Endothelial cell of umbilical vein (primary cell): ENCODE data around the gene TEAD4. TPM values are rescaled to one million over a fixed set of nuclear protein-coding genes. Genes with fewer than 3 reads are reported as not detected.

ENCODE experiments used
- BruUV-seq: library from RNA; stranded (reverse); fragments of 400-500 nt; replicated peaks from 2 replicates; lab custom pipeline; 2021; lab: Mats Ljungman, UMichigan
- CTCF ChIA-PET: fragments of 300-600, 350-600 bp; sonication (Branson Sonifier 250); formaldehyde crosslinking; loops from one replicate; lab custom pipeline; 2021; ENCODE audit warnings: antibody characterized with exemption, inconsistent platforms; lab: Charles Lee
- POLR2A ChIA-PET: fragments of 300-600, 350-600 bp; sonication (Branson Sonifier 250); formaldehyde crosslinking; loops from one replicate; lab custom pipeline; 2021; ENCODE audit warnings: antibody characterized with exemption, inconsistent platforms; lab: Charles Lee
- DNase-seq: peaks from one replicate; pipeline ENCODE4 v3.0.0-alpha.2; 2011; ENCODE audit warnings: low read depth, low spot score
- FAIRE-seq: peaks from 2 replicates; lab custom pipeline; 2011; peaks lifted over from hg19 to GRCh38; lab: Jason Lieb, UNC
- H2AFZ ChIP-seq: 2 replicates; pipeline ENCODE4 v1.6.0; 2012; ENCODE audit warnings: low read depth, low read length, control low read depth, inconsistent platforms
- H3K27ac ChIP-seq: 2 replicates; pipeline ENCODE4 v1.5.1; 2011; ENCODE audit warnings: low read depth, mild to moderate bottlenecking, control low read depth, low read length, moderate library complexity; ENCODE audit not compliant: insufficient read depth
- H3K27me3 ChIP-seq, 2 experiments: 2 replicates each; pipeline versions ENCODE4 v1.6.0 to v1.6.1; 2011; ENCODE audit warnings: low read length in 2 of 2, mixed read lengths in 1 of 2; ENCODE audit not compliant: control insufficient read depth in 2 of 2, insufficient read depth in 2 of 2
- H3K36me3 ChIP-seq, 2 experiments: 2 replicates in 1 of 2; 3 replicates in 1 of 2; pipeline ENCODE4 v1.5.1; 2011; ENCODE audit warnings: low read length in 2 of 2, mild to moderate bottlenecking in 1 of 2, moderate library complexity in 1 of 2; ENCODE audit not compliant: control insufficient read depth in 2 of 2, insufficient read depth in 2 of 2; ENCODE audit errors: extremely low read depth in 1 of 2
- H3K4me1 ChIP-seq: 3 replicates; pipeline ENCODE4 v1.5.1; 2011; ENCODE audit warnings: mild to moderate bottlenecking, low read length; ENCODE audit not compliant: control insufficient read depth, insufficient read depth; ENCODE audit errors: extremely low read depth
- H3K4me2 ChIP-seq: 2 replicates; pipeline ENCODE4 v1.6.1; 2011; ENCODE audit warnings: low read length, control low read depth, mixed read lengths; ENCODE audit not compliant: insufficient read depth
- H3K4me3 ChIP-seq, 3 experiments: fragments of 200-600 bp in 1 of 3; sonication (generic), shearing (Covaris generic) in 1 of 3; replicated peaks in 1 of 3; 2 replicates each; pipeline ENCODE4 v1.5.1; 2011 to 2016; ENCODE audit warnings: control low read depth in 3 of 3, low read length in 3 of 3, mild to moderate bottlenecking in 2 of 3, inconsistent platforms in 1 of 3, low read depth in 1 of 3, moderate library complexity in 1 of 3; ENCODE audit not compliant: insufficient read depth in 1 of 3
- H3K79me2 ChIP-seq: 2 replicates; pipeline ENCODE4 v1.6.0; 2012; ENCODE audit warnings: low read length, inconsistent platforms; ENCODE audit not compliant: control insufficient read depth, insufficient read depth
- H3K9ac ChIP-seq: replicated peaks from 2 replicates; pipeline ENCODE3; 2011; ENCODE audit warnings: low read length, control low read depth; ENCODE audit not compliant: insufficient read depth; ENCODE audit errors: extremely low read depth
- H3K9me1 ChIP-seq: replicated peaks from 3 replicates; pipeline ENCODE4 v1.6.0; 2011; ENCODE audit warnings: mild to moderate bottlenecking, low read length; ENCODE audit not compliant: control insufficient read depth, insufficient read depth; ENCODE audit errors: extremely low read depth
- H3K9me3 ChIP-seq: replicated peaks from 2 replicates; pipeline ENCODE4 v1.5.1; 2012; ENCODE audit warnings: low read length, inconsistent platforms; ENCODE audit not compliant: control insufficient read depth, insufficient read depth
- H4K20me1 ChIP-seq: replicated peaks from 2 replicates; pipeline ENCODE3; 2011; ENCODE audit warnings: mild to moderate bottlenecking, low read length; ENCODE audit not compliant: control insufficient read depth, insufficient read depth; ENCODE audit errors: extremely low read depth
- EZH2 ChIP-seq: IDR thresholded peaks from 2 replicates; pipeline ENCODE4 v1.6.1; 2012; ENCODE audit warnings: borderline replicate concordance, low read depth, mild to moderate bottlenecking, moderate library complexity, low read length, inconsistent platforms; ENCODE audit not compliant: severe bottlenecking
- FOS ChIP-seq: IDR thresholded peaks from 2 replicates; pipeline ENCODE4 v1.6.1; 2011; ENCODE audit warnings: mild to moderate bottlenecking, low read length, moderate library complexity, borderline replicate concordance; ENCODE audit not compliant: insufficient read depth
- GATA2 ChIP-seq: IDR thresholded peaks from 2 replicates; pipeline ENCODE4 v1.7.0; 2011; ENCODE audit warnings: low read depth, mild to moderate bottlenecking, moderate library complexity, mixed read lengths, low read length; ENCODE audit not compliant: insufficient read length, insufficient read depth
- MYC ChIP-seq: IDR thresholded peaks from one replicate; pipeline ENCODE4 v1.6.1; 2011; ENCODE audit warnings: mild to moderate bottlenecking, low read depth, low read length
- dilution Hi-C: fragments of 300-500 bp; cut with MboI; formaldehyde crosslinking; loops from one replicate; pipeline ENCODE4 v1.15.0; 2019; ENCODE audit warnings: low sequenced_read_pairs; ENCODE audit not compliant: extremely low pct_ligation_motif_present
- intact Hi-C: fragments of 100-400 bp; cut with micrococcal nuclease; formaldehyde crosslinking; loops from one replicate; pipeline ENCODE4 v1.10.0; 2022
- polyA plus RNA-seq, 4 experiments: library from polyadenylated mRNA; depleted of rRNA in 3 of 4; stranded (reverse) in 3 of 4; unstranded in 1 of 4; fragments of >200 nt; gene quantifications; 2 replicates each; pipeline versions ENCODE4 v1.2.1 to v1.2.3, GENCODE V29; 2011 to 2012; ENCODE audit warnings: missing spikeins in 1 of 4
- total RNA-seq: library from RNA; stranded (reverse); gene quantifications from 2 replicates; pipeline ENCODE4 v1.2.3, GENCODE V29; 2021
- TF ChIP-seq, protein P1 (sequence below): IDR thresholded peaks from 2 replicates; pipeline ENCODE4 v1.6.1; 2011; ENCODE audit not compliant: insufficient read depth, insufficient read length
- TF ChIP-seq, protein P2 (sequence below), 2 donors: IDR thresholded peaks; 1 replicate in 1 of 2; 2 replicates in 1 of 2; pipeline ENCODE4 v1.5.1; 2011; ENCODE audit warnings: low read length in 2 of 2, mild to moderate bottlenecking in 2 of 2, moderate library complexity in 2 of 2, control low read depth in 1 of 2, inconsistent platforms in 1 of 2, low read depth in 1 of 2; ENCODE audit not compliant: insufficient read depth in 1 of 2; ENCODE audit errors: extremely low read depth in 1 of 2

The TEAD4 gene
- total and polyA plus RNA-seq, 2 donors (not counting 3 experiments of a cell fraction or from before 2014, with no cell fraction given) = 34.4 to 46.0 TPM

DNA sequence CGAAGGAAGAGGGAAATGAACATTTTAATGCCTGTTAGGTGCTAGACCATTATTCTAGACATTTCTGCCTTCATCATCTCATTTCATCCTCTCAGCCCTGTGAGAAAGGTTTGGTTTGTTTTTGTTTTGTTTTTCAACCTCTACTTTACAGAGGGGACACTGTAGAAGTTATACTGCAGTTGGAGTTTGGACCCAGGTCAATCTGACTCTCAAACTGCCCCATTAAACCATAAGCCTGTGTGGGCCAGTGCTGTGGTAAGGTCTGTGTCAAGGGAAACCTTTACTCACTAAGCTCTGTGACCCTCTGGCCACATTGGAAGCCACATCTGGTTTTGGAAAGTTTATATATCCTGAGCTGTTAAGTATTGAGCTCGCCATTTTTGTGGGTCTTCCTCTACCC lies 8.5 kb downstream of the TEAD4 start:
- H3K9me3 ChIP-seq = no peaks in the 10 kb centered on the region
- BruUV-seq = no TSS peak
- intact Hi-C loops (no loop called here), dilution Hi-C loops (no loop called here)
- ChIA-PET POLR2A (no interaction called here), CTCF (interaction anchor here (0.7 to 1.5 kb wide), 2 partner anchors 11 to 83 kb away, joined by 3 to 4 read pairs; no protein-coding TSS in a partner anchor)
- no peak overlapping the region for H3K4me2 ChIP-seq
- H3K36me3 ChIP-seq = peaks cover 0 to 6% of the 10 kb centered on the region in 2 experiments
- peaks cover 68% of the 10 kb centered on the region for H3K79me2 ChIP-seq
- FAIRE-seq (no peak), DNase-seq (no peak)
- H3K9ac ChIP-seq = no peak overlapping the region
- no peaks in the 10 kb centered on the region for H4K20me1 ChIP-seq
- no peak for TF ChIP-seq FOS
- TF ChIP-seq, protein P1, sequence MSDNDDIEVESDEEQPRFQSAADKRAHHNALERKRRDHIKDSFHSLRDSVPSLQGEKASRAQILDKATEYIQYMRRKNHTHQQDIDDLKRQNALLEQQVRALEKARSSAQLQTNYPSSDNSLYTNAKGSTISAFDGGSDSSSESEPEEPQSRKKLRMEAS = no peak
- TF ChIP-seq MYC = no peak
- TF ChIP-seq, protein P2, sequence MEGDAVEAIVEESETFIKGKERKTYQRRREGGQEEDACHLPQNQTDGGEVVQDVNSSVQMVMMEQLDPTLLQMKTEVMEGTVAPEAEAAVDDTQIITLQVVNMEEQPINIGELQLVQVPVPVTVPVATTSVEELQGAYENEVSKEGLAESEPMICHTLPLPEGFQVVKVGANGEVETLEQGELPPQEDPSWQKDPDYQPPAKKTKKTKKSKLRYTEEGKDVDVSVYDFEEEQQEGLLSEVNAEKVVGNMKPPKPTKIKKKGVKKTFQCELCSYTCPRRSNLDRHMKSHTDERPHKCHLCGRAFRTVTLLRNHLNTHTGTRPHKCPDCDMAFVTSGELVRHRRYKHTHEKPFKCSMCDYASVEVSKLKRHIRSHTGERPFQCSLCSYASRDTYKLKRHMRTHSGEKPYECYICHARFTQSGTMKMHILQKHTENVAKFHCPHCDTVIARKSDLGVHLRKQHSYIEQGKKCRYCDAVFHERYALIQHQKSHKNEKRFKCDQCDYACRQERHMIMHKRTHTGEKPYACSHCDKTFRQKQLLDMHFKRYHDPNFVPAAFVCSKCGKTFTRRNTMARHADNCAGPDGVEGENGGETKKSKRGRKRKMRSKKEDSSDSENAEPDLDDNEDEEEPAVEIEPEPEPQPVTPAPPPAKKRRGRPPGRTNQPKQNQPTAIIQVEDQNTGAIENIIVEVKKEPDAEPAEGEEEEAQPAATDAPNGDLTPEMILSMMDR (IDR thresholded peaks at IDR 0.05; ENCODE audit: extremely low read depth in 1 of 2, insufficient read depth in 1 of 2, low read depth in 1 of 2, low read length in 2 of 2) = no peak
- TF ChIP-seq EZH2 = no peak
- no peak for TF ChIP-seq GATA2
- H3K4me3 ChIP-seq = no peak overlapping the region
- peaks cover 24% of the 10 kb centered on the region for H3K4me1 ChIP-seq
- H2AFZ ChIP-seq = no peak overlapping the region
- H3K9me1 ChIP-seq = no peaks in the 10 kb centered on the region
- H3K27ac ChIP-seq = no peak overlapping the region
- H3K27me3 ChIP-seq = no peaks in the 10 kb centered on the region
